ENCODE data around the gene CD99.

CD99 gene

GRCh38 chrX:2643880-2644279 is 47.2 kb upstream of the CD99 start:
- no peaks in the 10 kb centered on the region for H3K9me3 ChIP-seq (replicated peaks; ENCODE audit: insufficient read depth, low read length)
- no peaks in the 10 kb centered on the region for H3K79me2 ChIP-seq (ENCODE audit: low read length)
- no peak for DNase-seq
- no peak overlapping the region for H3K9ac ChIP-seq (ENCODE audit: low read length)
- no peaks in the 10 kb centered on the region for H3K36me3 ChIP-seq (replicated peaks; ENCODE audit: insufficient read depth, low read length)
- H3K9me2 ChIP-seq (replicated peaks; ENCODE audit: insufficient read depth, low read length), result no peaks in the 10 kb centered on the region
- H2AFZ ChIP-seq (ENCODE audit: low read length), result no peak overlapping the region
- TF ChIP-seq EZH2phosphoT487 (IDR thresholded peaks at IDR 0.05; ENCODE audit: low read length) (no peak), CTCF (IDR thresholded peaks at IDR 0.05; ENCODE audit: low read length) (no peak), EZH2 (optimal IDR thresholded peaks at IDR 0.05; ENCODE audit: low read depth, low read length) (no peak)
- no peak overlapping the region for H3K4me2 ChIP-seq (ENCODE audit: low read depth, low read length)
- H3K4me3 ChIP-seq (ENCODE audit: low read length), result no peak overlapping the region
- no peaks in the 10 kb centered on the region for H3K4me1 ChIP-seq (ENCODE audit: low read length)
- H3K27ac ChIP-seq (ENCODE audit: low read length), result no peak overlapping the region
- H3F3A ChIP-seq (ENCODE audit: insufficient read depth, low read length), result no peaks in the 10 kb centered on the region
- no peaks in the 10 kb centered on the region for H4K20me1 ChIP-seq (ENCODE audit: insufficient read depth, low read length)
- no peaks in the 10 kb centered on the region for H3K27me3 ChIP-seq (replicated peaks; ENCODE audit: insufficient read depth, low read length)

- no peak overlapping the region for H3K9ac ChIP-seq (ENCODE audit: low read length)
- H3K9me2 ChIP-seq (replicated peaks; ENCODE audit: insufficient read depth, low read length), result no peaks in the 10 kb centered on the region
- no peaks in the 10 kb centered on the region for H3K27me3 ChIP-seq (replicated peaks; ENCODE audit: insufficient read depth, low read length)
- H2AFZ ChIP-seq (ENCODE audit: low read length), result no peak overlapping the region
- no peaks in the 10 kb centered on the region for H3K4me1 ChIP-seq (ENCODE audit: low read length)
- no peaks in the 10 kb centered on the region for H3K9me3 ChIP-seq (replicated peaks; ENCODE audit: insufficient read depth, low read length)
- H3K4me2 ChIP-seq (ENCODE audit: low read depth, low read length), result no peak overlapping the region
- no peak overlapping the region for H3K4me3 ChIP-seq (ENCODE audit: low read length)
- no peak overlapping the region for H3K27ac ChIP-seq (ENCODE audit: low read length)
- H3F3A ChIP-seq (ENCODE audit: insufficient read depth, low read length), result no peaks in the 10 kb centered on the region
- H4K20me1 ChIP-seq (ENCODE audit: insufficient read depth, low read length), result no peaks in the 10 kb centered on the region
- DNase-seq, result no peak
- no peak for TF ChIP-seq EZH2phosphoT487 (IDR thresholded peaks at IDR 0.05; ENCODE audit: low read length)
- TF ChIP-seq CTCF (IDR thresholded peaks at IDR 0.05; ENCODE audit: low read length), result no peak
- TF ChIP-seq EZH2 (optimal IDR thresholded peaks at IDR 0.05; ENCODE audit: low read depth, low read length), result no peak
- H3K36me3 ChIP-seq (replicated peaks; ENCODE audit: insufficient read depth, low read length), result no peaks in the 10 kb centered on the region
- no peaks in the 10 kb centered on the region for H3K79me2 ChIP-seq (ENCODE audit: low read length)
Observed at GRCh38 chrX:2645563-2645962, 45.5 kb upstream of the CD99 start.

- Histone ChIP-seq H3K4me1 (ENCODE audit: low read length) (no peaks in the 10 kb centered on the region), H3K36me3 (replicated peaks; ENCODE audit: insufficient read depth, low read length) (no peaks in the 10 kb centered on the region), H3K27ac (ENCODE audit: low read length) (no peak overlapping the region), H3F3A (ENCODE audit: insufficient read depth, low read length) (no peaks in the 10 kb centered on the region), H3K4me2 (ENCODE audit: low read depth, low read length) (no peak overlapping the region), H3K9me3 (replicated peaks; ENCODE audit: insufficient read depth, low read length) (no peaks in the 10 kb centered on the region), H2AFZ (ENCODE audit: low read length) (no peak overlapping the region), H3K27me3 (replicated peaks; ENCODE audit: insufficient read depth, low read length) (no peaks in the 10 kb centered on the region), H3K4me3 (ENCODE audit: low read length) (no peak overlapping the region), H3K79me2 (ENCODE audit: low read length) (no peaks in the 10 kb centered on the region), H3K9ac (ENCODE audit: low read length) (no peak overlapping the region), H4K20me1 (ENCODE audit: insufficient read depth, low read length) (no peaks in the 10 kb centered on the region), H3K9me2 (replicated peaks; ENCODE audit: insufficient read depth, low read length) (no peaks in the 10 kb centered on the region)
- TF ChIP-seq EZH2 (optimal IDR thresholded peaks at IDR 0.05; ENCODE audit: low read depth, low read length) (no peak), CTCF (IDR thresholded peaks at IDR 0.05; ENCODE audit: low read length) (no peak), EZH2phosphoT487 (IDR thresholded peaks at IDR 0.05; ENCODE audit: low read length) (no peak)
- DNase-seq, result no peak
Observed at GRCh38 chrX:2647627-2648026, 43.5 kb upstream of the CD99 start.

All from MM.1S (cell line).